ENCODE data around the gene CNTNAP5.

Gene CNTNAP5

GRCh38 chr2:124159166-124159565 lies 134.1 kb downstream of the CNTNAP5 start:
- no peak for DNase-seq (ENCODE audit: low read depth)

GRCh38 chr2:124161542-124161941 lies 136.5 kb downstream of the CNTNAP5 start:
- no peak for DNase-seq (ENCODE audit: low read depth)

GRCh38 chr2:124162256-124162655 lies 137.2 kb downstream of the CNTNAP5 start:
- no peak for DNase-seq (ENCODE audit: low read depth)

- DNase-seq (ENCODE audit: low read depth), result no peak
These were observed 138.8 kb downstream of the CNTNAP5 start for GRCh38 chr2:124163840-124164239.

GRCh38 chr2:124165698-124166097 lies 140.6 kb downstream of the CNTNAP5 start:
- no peak for DNase-seq (ENCODE audit: low read depth)

- no peak for DNase-seq (ENCODE audit: low read depth)
These were observed 146.5 kb downstream of the CNTNAP5 start for GRCh38 chr2:124171472-124172063.

- no peak for DNase-seq (ENCODE audit: low read depth)
These were observed 153.6 kb downstream of the CNTNAP5 start for GRCh38 chr2:124178719-124179118.

GRCh38 chr2:124180635-124181034 lies 155.5 kb downstream of the CNTNAP5 start:
- DNase-seq (ENCODE audit: low read depth), result no peak

- no peak for DNase-seq (ENCODE audit: low read depth)
These were observed 161.7 kb downstream of the CNTNAP5 start for GRCh38 chr2:124186801-124187200.

GRCh38 chr2:124187948-124188347 lies 162.9 kb downstream of the CNTNAP5 start:
- DNase-seq (ENCODE audit: low read depth), result no peak

GRCh38 chr2:124193706-124194105 lies 168.6 kb downstream of the CNTNAP5 start:
- DNase-seq (ENCODE audit: low read depth), result no peak

- no peak for DNase-seq (ENCODE audit: low read depth)
These were observed 176.6 kb downstream of the CNTNAP5 start for GRCh38 chr2:124201713-124202112.

- DNase-seq (ENCODE audit: low read depth), result no peak
These were observed 184.4 kb downstream of the CNTNAP5 start for GRCh38 chr2:124209441-124209840.

GRCh38 chr2:124211461-124211860 lies 186.4 kb downstream of the CNTNAP5 start:
- no peak for DNase-seq (ENCODE audit: low read depth)

- no peak for DNase-seq (ENCODE audit: low read depth)
These were observed 189.0 kb downstream of the CNTNAP5 start for GRCh38 chr2:124213977-124214587.

- DNase-seq (ENCODE audit: low read depth), result no peak
These were observed 221.1 kb downstream of the CNTNAP5 start for GRCh38 chr2:124246170-124246569.

GRCh38 chr2:124248386-124248785 lies 223.3 kb downstream of the CNTNAP5 start:
- DNase-seq (ENCODE audit: low read depth), result no peak

GRCh38 chr2:124250433-124250832 lies 225.3 kb downstream of the CNTNAP5 start:
- DNase-seq (ENCODE audit: low read depth), result no peak

GRCh38 chr2:124254621-124255020 lies 229.5 kb downstream of the CNTNAP5 start:
- no peak for DNase-seq (ENCODE audit: low read depth)

- no peak for DNase-seq (ENCODE audit: low read depth)
These were observed 232.0 kb downstream of the CNTNAP5 start for GRCh38 chr2:124257120-124257519.

- DNase-seq (ENCODE audit: low read depth), result no peak
These were observed 233.2 kb downstream of the CNTNAP5 start for GRCh38 chr2:124258140-124258880.

GRCh38 chr2:124261456-124261855 lies 236.4 kb downstream of the CNTNAP5 start:
- no peak for DNase-seq (ENCODE audit: low read depth)

GRCh38 chr2:124264551-124265091 lies 239.5 kb downstream of the CNTNAP5 start:
- no peak for DNase-seq (ENCODE audit: low read depth)

Data from stimulated activated CD8-positive, alpha-beta memory T cell treated with anti-CD3 and anti-CD28 coated beads, Interleukin-15, amount 100 ng/mL, for 1 hour (primary cell).